Panc1 (cell line): Measurements from ENCODE around the gene ARSI.

Experiments
- POLR2AphosphoS5 ChIP-seq: IDR thresholded peaks from 2 replicates; pipeline ENCODE4 v1.6.1; 2012; ENCODE audit warnings: mild to moderate bottlenecking, low read depth, low read length, moderate library complexity
- SIN3A ChIP-seq: IDR thresholded peaks from 2 replicates; pipeline ENCODE4 v1.6.1; 2012; ENCODE audit warnings: low read depth, mild to moderate bottlenecking, low read length, moderate library complexity, borderline replicate concordance; ENCODE audit not compliant: insufficient read depth
- TCF7L2 ChIP-seq: IDR thresholded peaks from 2 replicates; pipeline ENCODE4 v1.6.1; 2011; ENCODE audit warnings: mild to moderate bottlenecking, low read depth, low read length, inconsistent platforms
- TF ChIP-seq, protein P1 (sequence below): fragments of 450-650 bp; IDR thresholded peaks from 2 replicates; pipeline ENCODE4 v1.5.1; 2017; ENCODE audit warnings: mild to moderate bottlenecking
- TF ChIP-seq, protein P2 (sequence below), 2 experiments: IDR thresholded peaks; 2 replicates each; pipeline ENCODE4 v1.6.1; 2011 to 2012; ENCODE audit warnings: low read depth in 2 of 2, control low read depth in 1 of 2, low read length in 1 of 2, mild to moderate bottlenecking in 1 of 2, moderate library complexity in 1 of 2; ENCODE audit not compliant: insufficient read depth in 1 of 2

DNA sequence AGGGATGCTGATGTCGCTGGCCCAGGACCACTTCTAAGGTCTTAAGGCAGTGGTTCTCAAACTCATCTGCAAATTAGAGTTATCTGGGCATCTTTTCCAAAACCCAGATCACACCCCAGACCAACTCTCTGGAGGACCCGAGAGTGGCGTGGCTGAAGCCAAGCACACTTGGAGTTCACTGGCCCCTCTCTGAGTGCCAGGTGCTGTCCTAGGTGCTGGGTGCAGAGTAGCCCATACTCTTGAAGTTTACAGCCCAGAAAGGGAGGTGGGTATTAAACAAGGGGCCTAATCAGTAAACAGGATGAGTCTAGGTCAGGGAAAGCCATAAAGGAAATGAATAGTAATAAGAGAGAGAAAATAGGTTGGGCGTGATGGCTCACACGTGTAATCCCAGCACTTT, 30.8 kb downstream of the ARSI start:
- TF ChIP-seq, protein P1, sequence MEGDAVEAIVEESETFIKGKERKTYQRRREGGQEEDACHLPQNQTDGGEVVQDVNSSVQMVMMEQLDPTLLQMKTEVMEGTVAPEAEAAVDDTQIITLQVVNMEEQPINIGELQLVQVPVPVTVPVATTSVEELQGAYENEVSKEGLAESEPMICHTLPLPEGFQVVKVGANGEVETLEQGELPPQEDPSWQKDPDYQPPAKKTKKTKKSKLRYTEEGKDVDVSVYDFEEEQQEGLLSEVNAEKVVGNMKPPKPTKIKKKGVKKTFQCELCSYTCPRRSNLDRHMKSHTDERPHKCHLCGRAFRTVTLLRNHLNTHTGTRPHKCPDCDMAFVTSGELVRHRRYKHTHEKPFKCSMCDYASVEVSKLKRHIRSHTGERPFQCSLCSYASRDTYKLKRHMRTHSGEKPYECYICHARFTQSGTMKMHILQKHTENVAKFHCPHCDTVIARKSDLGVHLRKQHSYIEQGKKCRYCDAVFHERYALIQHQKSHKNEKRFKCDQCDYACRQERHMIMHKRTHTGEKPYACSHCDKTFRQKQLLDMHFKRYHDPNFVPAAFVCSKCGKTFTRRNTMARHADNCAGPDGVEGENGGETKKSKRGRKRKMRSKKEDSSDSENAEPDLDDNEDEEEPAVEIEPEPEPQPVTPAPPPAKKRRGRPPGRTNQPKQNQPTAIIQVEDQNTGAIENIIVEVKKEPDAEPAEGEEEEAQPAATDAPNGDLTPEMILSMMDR: no peak
- TF ChIP-seq, protein P2, sequence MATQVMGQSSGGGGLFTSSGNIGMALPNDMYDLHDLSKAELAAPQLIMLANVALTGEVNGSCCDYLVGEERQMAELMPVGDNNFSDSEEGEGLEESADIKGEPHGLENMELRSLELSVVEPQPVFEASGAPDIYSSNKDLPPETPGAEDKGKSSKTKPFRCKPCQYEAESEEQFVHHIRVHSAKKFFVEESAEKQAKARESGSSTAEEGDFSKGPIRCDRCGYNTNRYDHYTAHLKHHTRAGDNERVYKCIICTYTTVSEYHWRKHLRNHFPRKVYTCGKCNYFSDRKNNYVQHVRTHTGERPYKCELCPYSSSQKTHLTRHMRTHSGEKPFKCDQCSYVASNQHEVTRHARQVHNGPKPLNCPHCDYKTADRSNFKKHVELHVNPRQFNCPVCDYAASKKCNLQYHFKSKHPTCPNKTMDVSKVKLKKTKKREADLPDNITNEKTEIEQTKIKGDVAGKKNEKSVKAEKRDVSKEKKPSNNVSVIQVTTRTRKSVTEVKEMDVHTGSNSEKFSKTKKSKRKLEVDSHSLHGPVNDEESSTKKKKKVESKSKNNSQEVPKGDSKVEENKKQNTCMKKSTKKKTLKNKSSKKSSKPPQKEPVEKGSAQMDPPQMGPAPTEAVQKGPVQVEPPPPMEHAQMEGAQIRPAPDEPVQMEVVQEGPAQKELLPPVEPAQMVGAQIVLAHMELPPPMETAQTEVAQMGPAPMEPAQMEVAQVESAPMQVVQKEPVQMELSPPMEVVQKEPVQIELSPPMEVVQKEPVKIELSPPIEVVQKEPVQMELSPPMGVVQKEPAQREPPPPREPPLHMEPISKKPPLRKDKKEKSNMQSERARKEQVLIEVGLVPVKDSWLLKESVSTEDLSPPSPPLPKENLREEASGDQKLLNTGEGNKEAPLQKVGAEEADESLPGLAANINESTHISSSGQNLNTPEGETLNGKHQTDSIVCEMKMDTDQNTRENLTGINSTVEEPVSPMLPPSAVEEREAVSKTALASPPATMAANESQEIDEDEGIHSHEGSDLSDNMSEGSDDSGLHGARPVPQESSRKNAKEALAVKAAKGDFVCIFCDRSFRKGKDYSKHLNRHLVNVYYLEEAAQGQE (IDR thresholded peaks at IDR 0.05; ENCODE audit: insufficient read depth in 1 of 2, low read depth in 2 of 2, low read length in 1 of 2): peak; percentile 73 to 77; a peak in 3 of 4 replicates
- no peak for TF ChIP-seq POLR2AphosphoS5
- TF ChIP-seq TCF7L2: no peak
- no peak for TF ChIP-seq SIN3A
